GM10847 (cell line): ENCODE measurements around the gene GRAMD4.

Experiments used
- POLR2A ChIP-seq: IDR thresholded peaks from 2 replicates; pipeline ENCODE4 v1.6.1; 2011; ENCODE audit not compliant: insufficient read length; ENCODE audit errors: extremely low read depth

Gene GRAMD4

DNA sequence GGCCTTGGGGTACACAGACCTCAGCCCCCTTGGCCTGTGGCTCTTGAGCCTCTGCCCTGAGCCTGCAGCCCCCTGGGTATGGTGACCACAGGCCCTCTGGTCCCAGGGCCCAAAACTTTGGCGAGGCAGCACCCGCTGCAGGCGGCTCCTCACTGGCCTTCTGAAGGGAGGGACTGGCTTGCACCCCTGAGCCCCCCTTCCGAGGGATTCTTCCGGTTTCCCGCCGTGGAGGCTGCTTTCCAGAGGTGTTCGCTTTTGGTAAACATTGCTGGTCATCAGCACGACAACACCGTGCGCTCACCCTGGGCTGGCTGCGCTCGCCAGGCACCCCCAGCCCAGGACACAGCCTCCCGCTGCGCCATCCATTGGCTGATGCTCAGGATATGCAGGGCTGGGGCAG, 42.0 kb downstream of the GRAMD4 start:
- no peak for TF ChIP-seq POLR2A

DNA sequence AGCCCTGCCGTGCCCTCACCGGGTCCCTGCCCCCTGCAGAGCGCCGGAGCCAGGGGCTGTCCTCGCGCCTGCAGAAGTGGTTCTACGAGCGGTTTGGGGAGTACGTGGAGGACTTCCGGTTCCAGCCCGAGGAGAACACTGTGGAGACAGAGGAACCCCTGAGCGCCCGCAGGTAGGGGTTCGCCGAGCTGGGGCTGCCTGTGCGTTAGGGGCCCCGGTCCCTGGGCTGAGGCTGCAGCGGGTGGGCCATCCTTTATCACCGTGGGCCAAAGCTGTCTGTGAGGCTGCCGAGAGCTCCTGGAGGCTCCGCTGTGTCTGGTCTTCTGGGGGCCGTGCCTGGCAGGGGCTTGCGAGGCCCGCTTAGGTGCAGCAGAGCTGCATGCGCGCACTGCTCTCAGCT, 42.8 kb downstream of the GRAMD4 start:
- no peak for TF ChIP-seq POLR2A

DNA sequence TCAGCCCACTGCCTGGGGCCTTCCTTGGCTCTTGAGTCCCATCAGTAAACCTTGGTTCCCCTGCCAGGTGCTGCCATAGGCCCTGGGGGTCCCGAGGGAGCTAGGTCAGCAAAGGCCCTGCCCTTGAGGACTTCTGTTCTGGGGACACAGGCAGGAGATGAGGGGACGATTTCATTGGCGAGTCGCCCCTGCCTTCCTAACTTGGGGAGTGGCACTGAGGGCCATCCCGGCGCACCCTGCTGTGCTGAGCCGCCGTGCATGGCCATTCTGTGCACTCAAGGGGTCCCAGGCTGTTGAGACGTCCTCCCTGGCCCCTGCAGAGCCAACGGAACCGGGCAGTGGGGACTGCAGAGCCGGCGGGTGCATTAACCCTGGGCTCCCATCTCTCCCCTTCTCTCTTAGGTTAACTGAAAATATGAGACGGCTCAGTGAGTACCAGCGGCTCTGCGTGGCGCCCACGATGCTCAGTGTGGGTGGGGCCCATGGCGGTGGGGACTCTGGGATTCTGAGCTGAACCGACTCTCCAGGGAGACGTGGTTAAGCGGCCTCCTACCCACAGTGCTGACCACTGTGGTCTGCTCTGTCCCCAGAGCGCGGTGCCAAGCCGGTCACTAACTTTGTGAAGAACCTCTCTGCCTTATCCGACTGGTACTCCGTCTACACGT, 43.4 kb downstream of the GRAMD4 start:
- no peak for TF ChIP-seq POLR2A

DNA sequence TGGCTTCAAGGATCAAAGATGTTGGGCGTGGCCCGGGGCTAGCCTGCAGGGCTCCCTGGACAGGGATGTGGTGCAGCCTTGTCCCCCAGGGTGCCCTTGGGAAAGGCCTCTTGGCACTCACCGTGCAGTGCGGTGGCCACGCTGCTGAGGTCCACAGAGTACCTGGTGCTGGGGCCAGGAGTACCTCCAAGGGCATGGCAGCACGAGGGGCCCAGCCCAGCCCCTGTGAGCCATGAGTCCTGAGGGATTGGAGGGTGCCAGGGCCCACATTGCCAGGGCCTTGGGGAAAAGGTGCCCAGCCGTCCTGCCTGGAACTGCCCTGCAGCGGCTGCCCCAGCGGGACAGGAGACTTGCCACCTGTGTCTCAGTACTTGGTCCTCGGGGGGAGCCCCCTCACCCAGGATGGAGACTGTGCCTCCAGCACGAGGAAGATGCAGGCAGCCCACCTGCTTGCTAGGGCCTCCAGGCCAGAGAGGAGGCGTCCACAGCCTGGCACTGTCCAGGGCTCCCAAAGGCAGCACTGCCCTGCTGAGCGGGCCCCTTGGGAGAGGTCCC, 44.2 kb downstream of the GRAMD4 start:
- no peak for TF ChIP-seq POLR2A

DNA sequence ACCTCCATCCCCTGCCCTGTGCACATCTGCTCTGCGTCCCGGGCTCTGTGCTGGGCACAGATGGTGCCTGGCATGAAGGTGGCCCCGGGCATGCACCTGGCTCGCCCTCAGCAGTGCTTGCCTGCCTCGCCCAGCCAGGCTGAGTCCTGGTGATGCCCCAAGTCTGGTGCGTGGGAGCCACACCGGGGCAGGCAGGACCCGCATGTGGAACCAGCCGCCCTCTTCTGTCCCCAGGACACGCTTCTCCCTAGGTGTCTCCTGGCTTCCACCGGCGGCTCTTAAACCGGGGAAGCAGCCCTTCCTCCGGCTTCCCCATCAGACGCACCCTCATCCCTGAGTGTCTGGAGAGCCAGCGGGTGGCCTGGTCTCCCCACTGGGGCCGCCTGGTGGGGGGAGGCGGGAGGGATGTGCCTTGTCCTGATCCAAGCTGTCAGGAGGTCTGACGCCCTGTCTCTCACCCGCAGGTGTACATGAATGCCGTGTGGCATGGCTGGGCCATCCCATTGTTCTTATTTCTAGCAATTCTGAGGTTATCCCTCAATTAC, 45.0 kb downstream of the GRAMD4 start:
- TF ChIP-seq POLR2A, result no peak

DNA sequence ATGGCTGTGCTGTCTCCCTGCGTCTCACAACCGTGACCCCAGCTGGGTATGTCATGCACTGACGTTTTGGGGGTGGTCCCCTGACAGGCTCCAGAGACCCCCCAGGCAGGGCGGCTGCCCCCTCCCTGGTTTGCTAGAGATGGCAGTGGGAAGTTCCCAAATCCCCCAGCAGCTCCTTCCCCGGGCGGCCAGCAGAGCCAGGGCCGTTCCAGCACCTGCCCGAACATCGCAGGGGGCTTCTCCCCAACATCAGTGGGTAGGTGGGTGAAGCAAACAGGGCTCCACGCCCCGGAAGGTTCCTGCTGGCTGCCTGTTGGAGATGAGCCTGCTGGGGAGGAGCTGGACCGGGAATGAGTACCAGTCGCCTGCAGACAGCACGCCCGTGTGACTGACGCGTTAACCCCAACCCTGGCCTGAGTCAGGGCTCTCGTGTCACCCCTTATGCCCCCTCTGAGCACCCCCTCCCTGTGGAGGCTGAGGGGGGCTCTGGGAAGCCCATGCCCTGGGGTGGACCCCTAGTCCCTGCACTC, 45.6 kb downstream of the GRAMD4 start:
- TF ChIP-seq POLR2A, result no peak

DNA sequence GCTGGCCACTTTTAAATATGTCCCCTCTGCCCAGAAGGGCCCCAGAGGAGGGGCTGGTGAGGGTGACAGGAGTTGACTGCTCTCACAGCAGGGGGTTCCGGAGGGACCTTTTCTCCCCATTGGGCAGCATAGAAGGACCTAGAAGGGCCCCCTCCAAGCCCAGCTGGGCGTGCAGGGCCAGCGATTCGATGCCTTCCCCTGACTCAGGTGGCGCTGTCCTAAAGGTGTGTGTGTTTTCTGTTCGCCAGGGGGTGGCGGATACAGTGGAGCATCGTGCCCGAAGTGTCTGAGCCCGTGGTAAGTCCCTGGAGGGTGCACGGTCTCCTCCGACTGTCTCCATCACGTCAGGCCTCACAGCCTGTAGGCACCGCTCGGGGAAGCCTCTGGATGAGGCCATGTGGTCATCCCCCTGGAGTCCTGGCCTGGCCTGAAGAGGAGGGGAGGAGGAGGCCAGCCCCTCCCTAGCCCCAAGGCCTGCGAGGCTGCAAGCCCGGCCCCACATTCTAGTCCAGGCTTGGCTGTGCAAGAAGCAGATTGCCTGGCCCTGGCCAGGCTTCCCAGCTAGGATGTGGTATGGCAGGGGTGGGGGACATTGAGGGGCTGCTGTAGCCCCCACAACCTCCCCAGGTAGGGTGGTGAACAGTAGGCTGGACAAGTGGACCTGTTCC, 46.5 kb downstream of the GRAMD4 start:
- no peak for TF ChIP-seq POLR2A

DNA sequence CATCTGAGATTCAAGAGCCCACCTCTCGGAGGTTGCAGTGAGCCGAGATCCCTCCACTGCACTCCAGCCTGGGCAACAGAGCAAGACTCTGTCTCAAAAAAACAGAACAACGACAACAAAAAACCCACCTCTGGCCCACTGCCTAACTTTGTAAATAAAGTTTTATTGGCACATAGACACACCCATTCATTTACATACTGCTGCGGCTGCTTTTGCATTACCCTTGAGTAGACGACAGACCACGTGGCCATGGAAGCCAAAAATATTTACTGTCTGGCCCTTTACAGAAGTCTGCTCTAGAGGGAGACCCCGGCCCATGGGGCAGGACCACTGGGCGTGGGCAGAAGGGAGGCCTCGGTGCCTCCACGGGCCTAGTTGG, 47.0 kb downstream of the GRAMD4 start:
- TF ChIP-seq POLR2A, result no peak

DNA sequence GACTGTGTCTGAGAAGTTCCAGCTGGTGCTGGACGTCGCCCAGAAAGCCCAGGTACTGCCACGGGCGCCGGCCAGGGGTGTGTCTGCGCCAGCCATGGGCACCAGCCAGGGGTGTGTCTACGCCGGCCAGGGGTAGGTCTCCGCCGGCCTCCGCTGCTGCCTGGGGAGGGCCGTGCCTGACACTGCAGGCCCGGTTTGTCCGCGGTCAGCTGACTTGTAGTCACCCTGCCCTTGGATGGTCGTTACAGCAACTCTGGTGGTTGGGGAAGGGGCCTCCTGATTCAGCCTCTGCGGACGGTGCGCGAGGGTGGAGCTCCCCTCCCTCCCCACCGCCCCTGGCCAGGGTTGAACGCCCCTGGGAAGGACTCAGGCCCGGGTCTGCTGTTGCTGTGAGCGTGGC, 47.9 kb downstream of the GRAMD4 start:
- no peak for TF ChIP-seq POLR2A

DNA sequence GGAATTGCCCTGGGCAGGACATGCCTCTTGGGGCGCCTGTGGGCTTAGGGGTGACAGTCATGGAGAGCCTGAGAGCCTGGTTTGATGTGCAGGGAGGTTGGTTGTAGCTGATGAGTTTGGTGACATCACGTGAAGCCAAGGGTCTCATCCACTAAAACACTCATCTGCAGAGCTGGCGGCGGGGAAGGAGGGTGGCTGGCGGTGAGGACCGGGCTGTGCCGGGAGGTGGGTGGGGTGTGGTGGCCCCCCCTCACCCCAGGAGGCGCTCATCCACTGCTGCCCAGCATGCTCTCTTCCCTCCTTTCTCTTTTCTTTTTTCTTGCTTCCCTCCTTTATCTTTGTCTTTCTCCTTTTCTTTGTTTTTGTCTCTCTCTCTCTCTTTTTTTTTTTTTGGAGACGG, 49.0 kb downstream of the GRAMD4 start:
- TF ChIP-seq POLR2A, result no peak

DNA sequence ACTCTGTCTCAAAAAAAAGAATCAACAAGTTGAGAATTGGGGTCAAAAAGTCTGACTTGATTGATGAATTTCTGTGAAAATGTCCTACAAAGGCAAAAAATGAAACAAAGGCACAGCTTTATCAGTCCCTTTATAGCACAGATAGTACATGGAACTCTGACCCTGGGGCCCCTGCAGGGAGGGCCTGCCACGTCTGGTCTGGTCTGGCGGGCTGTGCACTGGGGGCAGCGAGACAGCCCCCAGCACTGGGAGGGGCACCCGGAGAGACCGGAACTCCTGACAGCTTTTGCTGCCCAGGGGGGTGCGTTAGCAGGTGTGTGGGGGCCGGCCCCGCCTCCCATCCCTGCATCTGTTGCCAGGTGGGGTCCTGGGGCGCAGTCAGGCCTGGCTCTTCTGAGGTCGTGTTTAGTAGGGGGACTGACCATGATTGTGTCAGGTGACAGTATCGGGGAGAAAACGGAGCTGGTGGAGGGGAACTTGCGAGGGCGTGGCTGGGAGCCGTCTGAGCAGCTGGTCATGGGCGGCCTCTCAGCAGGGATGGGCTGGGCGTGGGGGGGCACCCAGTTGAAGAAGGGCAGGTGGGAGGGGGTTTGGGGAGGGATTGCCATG, 51.7 kb downstream of the GRAMD4 start:
- TF ChIP-seq POLR2A, result no peak

DNA sequence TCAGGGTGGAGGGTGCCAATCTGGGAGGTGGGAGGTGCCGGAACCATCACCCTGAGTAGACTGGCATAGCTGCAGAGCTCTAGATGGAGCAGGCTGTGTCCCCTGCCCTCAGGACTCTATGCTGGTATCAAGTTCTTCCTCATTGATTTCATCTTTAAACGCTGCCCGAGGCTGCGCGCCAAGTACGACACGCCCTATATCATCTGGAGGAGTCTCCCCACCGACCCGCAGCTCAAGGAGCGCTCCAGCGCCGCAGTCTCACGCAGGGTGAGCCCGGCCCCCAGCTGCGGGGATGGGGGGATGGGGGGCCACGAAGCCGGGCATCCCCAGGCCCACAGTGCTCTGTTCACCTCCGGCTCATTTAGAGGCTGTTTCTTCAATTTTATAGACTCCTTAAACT, 52.5 kb downstream of the GRAMD4 start:
- no peak for TF ChIP-seq POLR2A

DNA sequence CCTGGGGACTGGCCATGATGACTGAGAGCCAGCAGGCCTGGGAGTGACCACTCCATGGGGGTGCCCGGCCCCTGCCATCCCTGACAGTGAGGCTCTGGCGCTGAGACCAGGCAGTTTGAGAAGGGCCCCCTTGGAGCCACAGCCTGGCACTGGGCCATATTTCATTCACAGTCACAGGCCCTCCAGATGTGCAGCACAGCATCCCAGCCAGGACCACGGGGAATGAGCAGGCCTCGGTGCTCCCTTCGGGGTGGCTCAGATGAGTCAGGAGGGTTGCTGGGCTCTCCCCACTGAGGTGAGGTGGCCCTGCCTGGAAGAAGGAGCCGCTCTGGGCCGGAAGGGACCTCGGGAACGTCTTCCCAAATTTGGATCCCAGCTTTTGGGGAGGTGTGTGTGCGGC, 53.0 kb downstream of the GRAMD4 start:
- TF ChIP-seq POLR2A, result no peak

DNA sequence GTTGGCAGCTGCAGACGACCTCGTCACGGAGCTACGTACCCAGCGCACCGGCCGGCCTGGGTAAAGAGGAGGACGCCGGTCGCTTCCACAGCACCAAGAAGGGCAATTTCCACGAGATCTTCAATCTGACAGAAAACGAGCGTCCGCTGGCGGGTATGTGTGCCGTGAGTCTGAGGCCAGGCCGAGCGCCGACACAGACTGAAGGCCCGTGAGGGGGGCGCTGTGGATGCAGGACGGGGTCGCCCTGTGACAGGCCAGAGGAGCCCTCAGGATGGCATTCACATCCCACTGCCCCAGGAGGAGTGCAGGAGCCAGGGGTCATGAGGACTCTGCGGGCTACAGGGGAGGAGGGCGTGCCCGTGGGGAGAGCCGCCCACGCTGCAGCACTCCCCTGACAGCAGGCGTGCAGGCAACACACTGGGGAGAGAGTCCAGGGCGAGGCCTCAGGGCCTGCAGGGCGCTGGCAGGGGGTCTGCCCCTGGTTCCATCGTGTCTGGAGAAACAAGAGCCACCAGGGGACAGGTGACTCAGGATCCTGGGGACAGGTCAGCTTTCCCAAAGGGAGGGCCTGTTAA, 53.6 kb downstream of the GRAMD4 start:
- no peak for TF ChIP-seq POLR2A

DNA sequence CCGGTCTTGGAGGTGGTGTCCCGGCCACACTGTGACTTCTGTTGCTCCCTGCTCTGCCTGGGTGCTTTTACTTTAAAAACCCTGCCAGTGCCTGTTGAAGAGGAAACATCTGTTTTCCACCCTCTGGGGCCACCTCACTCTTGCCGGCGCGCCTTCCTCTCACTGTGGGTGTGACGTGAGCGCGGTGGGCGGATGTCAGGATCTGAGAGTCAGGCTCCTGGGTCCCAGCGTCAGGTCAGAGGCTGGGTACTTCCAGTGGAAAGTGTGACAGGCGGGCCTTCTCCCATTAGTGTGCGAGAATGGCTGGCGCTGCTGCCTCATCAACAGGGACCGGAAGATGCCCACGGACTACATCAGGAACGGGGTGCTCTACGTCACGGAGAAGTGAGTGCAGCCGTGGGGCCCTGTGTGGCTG, 54.2 kb downstream of the GRAMD4 start:
- no peak for TF ChIP-seq POLR2A
